DMS153 treated with DMSO at 0.1 percent for 48 hours (cell line): ENCODE results near the gene NUP62.
"Not testable (repeated sequence)": the region's sequence is repeated elsewhere in the genome, so short reads cannot be mapped to it uniquely, and the experiment has no call there.

Experiments used
- DNase-seq: peaks from one replicate; lab custom pipeline; 2025; ENCODE audit not compliant: unreplicated experiment; lab: John Stamatoyannopoulos, UW

NUP62 gene

DNA sequence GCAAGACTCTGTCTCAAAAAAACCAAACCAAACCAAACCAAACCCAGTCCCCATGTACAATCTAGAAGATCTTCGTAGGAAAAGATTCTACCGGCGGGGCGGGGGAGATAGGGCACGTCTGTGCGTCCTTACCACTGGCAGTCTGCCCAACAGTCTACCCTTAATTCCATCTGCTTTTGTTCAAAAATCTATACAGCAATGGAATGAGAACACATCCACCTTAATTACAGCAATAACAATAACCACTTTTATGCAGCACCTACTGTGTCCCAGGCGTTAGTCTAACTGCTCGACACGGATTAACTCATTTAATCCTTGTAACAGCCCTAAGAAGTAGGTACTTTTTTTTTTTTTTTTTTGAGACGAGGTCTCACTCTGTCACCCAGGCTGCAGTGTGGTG is 2.8 kb downstream of the NUP62 start:
- no peak for DNase-seq

DNA sequence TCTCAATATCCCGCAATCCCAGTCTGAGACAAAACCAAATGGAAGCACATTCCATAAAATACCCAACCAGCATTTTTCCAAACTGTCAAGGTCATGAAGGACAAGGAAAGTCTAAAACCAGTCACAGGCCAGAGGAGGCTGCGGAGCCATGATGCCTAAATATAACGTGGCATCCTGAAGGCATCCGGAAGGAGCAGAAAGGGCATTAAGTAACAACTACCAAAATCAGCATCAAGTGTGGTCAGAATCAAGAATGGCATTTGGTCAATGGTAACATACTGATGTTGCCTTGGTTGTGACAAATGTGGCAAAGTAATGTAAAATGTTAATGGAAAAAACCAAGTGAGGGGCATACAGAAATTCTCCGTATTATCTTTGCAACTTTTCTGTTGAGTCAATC is 3.8 kb downstream of the NUP62 start:
- DNase-seq, result no peak

DNA sequence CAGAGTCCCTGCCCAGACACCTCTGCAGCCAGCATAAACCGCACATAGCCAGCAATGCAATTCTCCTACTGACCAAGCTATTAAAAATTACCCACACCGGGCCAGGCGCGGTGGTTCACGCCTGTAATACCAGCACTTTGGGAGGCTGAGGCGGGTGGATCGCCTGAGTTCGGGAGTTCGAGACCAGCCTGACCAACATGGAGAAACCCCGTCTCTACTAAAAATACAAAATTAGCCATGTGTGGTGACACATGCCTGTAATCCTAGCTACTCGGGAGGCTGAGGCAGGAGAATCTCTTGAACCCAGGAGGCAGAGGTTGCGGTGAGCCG is 4.5 kb downstream of the NUP62 start:
- not testable (repeated sequence) for DNase-seq

DNA sequence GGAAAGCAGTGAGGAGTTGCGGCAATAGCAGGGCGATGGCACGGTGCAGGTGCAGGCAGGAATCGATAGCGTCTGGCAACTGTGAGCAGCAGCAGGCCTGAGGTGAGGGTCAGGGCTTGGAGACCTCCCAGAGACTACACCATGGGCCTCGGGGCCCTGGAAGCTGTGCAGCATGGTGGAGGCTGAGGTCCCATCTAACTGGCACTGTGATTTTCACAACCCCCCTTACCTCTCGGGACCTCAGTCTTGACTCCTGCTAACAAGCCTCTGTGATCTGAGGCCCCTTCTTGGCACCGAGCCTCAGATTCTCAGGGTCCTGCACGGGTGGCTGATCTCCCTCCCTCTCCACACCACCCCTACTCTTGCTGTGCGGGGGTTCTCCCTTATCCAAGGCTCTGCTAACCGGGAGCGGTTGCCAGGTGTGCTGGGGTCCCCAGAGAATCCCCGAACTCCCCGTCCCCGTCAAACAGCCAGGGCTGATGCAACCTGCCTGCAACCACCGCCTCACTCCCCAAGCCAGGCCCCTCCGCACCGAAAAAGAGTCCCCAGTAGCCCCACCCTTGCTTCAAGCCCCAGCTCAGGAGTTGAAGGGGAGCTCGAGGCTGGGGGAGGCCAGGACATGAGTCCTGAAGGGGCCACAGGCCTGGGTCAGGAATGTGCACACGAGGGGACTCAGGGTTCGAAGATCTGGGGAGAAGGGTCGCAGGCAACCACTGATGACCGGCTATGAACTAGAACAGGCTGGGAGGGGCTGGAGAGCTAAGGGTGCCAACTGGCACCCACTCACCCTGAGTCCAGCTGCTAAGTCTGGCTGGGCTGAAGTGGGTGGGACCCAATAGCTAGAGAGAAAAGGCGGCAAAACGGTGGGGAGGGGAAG is 5.1 kb downstream of the NUP62 start:
- DNase-seq, result no peak

DNA sequence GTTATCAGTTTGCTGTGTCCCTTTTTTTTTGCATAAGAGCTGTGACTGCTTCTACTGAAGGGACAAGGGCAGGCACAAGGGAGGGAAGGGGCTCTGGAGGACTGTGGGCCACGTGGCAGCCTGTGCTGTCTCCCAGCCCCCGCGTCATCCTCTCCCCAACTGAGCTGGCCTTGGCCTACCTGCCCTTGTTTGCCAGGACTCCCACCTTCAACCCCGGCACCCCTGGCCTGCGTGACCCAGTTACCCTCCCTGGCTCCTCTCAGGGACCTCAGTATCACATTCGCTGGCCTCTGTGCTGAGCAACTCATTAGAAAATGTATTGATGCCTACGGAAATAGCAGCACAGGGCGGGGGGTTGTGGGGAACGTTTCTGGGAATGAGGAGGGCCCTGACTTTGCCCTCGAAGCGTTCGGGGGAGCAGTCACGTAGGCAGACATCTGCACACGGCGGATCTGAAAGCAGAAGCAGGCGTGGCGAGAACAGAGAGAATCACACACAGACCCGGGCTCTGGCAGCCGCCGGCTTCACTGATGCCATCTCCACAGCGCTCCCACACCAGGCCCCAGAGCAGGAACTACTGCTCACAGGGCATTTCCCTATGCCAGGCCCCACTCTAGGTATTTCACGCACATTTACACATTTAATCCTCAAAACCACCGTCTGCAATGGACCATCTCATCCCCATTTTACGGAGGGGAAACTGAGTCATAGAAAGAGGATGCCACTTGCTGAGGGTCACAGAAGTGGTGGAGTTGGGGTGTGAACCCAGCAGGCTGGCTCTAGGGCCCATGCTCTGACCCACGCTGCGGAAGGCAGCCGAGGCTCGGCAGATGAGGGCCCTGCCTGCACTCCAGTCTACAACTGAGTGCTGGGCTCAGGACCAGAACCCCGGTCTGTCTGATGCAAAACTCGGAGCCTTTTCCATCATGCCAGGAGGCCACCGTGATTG is 6.0 kb downstream of the NUP62 start:
- DNase-seq, result no peak

DNA sequence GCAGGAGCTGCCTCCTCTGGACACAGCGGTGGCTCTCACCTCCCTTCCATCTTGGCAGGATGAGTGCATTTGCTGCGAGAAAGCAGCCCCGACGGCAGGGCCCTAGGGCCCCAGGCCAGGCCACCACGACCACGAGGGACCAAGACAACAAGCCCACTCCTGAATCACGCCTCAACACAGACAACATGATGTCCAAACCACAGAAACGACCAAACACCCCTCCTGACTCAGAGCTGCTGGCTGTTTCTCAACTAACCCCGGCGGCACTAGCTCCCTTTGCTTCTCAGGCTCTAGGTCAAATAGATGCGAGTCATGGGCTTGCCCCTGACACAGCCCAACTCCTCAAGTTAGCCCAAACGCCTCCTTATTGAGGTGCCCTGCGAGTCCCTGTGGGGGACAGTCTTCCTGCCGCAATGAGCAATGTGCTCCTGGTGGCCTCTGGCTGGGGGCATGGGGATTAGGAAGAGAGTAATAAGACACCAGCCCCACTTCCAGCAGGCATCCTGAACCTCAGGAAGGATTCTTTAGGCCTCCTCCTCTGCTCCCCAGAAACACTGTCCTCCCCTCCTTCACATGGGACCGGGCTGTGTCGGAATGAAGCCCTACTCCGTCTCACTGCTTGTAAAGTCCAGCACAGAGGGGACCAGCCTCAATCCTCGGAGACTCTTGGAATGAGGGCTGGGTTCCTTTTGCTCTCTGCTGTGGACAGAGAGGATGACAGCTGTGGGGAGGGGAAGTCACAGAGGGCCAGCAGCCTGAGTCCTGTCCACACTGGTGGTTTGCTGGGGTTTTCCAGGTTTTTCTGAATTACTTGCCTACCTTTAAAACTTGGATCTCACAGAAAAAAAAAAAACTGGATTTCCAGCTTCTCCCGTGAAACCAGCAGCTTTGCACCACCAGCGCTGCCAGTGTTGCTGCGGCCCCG is 7.2 kb downstream of the NUP62 start:
- DNase-seq, result no peak

DNA sequence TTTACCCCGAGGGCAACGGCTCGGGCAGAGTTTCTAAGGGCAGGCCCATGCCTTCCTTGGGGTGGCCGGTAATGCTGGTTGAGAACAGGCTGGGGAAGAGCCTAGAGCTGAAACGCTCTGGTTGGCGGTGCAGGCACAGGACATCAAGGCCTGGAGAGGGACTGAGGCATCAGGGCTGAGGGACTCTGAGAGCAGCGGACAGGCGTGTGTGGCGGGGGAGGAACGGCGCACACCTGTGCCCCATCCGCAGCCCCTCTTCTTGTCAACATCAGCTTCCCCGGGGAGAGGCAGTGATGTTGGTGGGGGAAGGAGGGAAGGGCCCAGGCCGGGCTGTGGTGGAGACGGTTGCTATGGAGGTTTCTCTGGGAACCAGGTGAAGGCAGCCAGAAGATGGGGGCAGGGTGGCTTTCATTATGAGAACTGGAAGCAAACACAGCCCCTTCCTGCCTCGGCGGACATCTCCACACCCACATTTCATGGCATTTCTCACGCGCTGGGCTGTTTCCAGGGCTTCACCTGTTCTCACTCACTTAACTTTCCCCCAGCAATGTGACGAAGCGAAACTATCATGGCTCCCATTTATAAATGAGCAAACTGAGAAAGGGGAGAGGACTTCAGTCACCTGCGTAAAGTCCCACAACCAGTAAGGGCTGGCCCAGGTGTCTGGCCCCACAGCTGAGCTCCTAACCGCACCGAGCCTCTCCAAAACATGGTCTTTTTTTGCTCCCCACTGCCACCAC is 8.5 kb downstream of the NUP62 start:
- no peak for DNase-seq

DNA sequence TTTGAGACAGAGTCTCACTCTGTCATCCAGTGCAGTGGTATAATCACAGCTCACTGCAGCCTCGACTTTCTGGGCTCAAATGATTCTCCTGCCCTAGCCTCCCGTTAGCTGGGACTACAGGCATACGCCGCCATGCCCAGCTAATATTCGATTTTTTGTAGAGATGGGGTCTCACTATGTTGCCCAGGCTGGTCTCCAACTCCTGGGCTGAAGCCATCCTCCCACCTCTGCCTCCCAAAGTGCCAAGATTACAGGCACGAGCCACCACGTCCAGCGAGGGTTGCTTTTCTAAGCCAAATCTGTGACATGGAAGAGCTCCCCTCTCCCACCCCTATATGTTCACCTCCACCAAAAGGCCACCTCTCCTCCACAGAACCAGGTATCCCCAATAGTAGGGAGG is 11.2 kb downstream of the NUP62 start:
- no peak for DNase-seq

DNA sequence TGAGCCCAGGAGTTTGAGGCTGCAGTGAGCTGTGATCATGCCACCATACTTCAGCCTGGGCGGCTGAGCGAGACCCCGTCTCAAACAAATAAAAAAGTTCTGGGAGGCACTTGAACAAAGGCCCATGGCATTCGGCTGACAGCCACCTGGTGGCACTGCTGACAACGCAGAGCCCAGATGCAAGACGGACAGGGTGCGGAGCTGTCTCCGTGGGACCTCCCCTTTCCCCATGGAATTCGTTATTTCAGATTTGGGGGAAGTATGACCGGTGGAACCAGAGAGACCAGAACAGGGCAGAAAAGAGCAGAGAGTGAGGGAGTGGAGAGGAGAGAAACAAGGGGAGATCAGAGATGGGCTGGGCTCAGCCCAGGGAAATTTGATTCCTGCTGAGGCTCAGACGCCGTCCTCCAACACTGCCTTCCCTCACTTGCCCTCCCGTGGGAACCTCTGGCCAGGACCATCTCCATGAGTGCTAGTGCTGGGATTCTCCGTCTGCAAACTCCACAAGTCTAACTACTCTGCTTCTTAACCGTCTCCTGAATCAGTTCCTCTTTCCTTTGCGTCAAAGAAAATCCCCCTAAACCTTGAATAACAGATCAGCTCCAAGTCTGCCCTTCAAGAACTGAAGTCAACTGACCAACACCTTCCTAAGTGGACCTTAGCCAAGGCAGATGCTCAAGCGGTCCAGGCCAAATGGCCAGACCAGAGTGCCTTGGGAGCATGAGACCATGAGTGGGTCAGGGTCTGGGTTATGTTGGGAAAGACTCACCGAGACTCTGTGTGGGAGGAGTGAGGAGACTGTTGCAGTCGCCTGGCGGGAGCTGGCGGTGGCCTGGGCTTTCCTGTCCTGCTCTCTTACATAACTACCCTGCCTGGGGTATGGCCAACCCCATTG is 12.2 kb downstream of the NUP62 start:
- no peak for DNase-seq

DNA sequence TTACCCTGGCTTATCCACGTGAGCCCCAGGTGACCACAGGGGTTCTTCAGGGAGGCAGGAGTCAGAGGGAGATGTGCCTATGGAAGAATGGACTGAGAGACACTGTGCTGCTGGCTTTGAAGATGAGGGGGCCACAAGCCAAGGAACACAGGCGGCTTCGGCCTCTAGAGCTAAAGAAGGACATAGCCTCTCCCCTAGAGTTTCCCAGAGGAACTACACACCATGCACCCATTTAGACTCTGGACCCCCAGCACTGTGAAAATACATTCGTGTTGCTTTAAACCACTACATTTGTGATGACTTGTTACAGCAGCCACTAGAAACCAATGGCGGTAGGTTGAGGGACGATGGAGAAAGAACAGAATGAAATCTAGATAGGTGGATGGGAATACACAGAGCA is 14.0 kb downstream of the NUP62 start:
- DNase-seq, result no peak

DNA sequence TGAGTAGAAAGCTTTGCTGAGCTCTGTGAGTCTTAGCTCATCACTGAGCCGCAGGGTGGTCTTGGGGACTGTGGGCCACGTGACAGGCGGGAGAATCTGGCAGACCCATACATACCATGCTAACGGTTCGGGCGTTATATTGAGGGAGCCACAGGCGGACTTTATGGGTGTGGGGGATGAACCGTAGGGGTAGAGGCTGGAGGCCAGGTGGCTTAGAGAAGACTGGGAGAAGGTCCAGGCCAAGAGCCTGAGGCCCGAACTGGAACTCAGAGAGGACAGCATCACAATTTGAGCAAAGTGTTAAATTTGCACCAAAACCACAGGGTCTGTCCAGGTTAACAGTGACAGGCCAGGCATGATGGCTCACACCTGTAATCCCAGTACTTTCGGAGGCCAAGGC is 15.6 kb downstream of the NUP62 start:
- no peak for DNase-seq

DNA sequence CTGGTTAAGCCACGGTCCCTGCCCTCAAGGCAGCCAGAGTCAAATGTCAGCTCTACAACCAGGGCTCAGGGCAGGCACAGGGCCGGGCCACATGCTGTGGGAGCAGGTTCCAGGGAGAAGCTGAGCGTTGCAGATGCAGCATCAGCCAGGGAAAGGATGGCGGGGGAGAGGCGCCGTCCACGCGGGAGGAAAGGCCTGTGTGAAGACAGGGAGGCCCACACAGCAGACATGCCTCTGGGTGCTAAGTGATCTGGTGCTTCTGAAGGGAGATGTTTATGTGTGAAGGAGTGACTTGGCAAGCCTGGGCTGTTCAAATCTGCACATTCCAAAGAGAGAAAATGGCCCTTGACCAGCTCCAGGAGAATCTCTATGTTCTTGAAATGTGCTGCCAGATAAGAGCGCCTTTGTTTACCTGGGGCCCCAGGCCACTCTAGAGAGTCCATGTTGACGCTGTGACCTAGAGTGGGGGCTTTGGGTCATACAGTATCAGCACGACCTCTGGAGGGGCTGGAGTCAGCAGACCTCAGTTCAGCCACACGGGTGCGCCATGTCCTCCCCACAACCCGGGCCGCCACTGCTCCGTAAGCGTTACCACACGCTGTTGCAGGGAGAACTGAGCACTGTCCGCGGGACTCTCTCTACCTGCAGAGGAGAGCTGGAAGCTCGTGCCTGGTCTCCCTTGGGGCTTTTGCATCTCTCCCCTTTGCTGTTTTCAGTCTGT is 16.2 kb downstream of the NUP62 start:
- no peak for DNase-seq

DNA sequence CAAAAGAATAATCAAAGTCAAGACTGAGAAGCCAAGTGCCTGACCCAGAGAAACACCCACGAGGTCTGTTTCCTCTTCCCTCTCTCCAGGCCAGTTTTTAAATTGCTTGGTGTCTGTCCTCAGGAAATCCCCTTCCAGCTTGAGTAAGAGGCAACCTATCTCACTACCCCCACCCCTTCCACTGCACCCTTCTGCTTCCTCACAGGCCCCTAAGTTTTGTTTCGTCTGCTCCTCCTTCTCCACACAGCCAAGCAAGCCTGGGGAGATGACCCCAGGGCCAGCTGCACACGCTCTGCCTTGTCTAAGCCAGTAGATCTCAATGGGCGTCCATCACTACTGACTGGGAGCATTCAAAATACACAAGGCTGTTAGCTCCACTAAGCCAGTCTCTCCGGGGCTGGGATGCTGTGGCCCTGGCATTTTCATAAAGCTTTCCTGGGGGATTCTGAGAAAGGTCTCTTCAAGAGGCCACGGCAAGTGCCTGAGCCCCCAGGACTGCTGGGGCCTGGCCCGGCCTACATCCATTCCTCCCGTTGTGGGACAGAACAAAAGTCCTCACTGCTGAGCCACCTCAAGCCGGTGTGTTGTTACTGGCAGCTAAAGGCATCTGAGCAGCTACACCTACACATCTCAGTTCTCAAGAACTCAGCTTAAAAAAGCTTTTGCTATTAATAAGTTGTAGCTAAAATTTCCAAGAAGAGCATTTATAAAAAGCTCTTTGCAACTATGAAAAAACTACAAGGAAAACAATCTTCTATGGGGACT is 17.7 kb downstream of the NUP62 start:
- DNase-seq, result no peak

DNA sequence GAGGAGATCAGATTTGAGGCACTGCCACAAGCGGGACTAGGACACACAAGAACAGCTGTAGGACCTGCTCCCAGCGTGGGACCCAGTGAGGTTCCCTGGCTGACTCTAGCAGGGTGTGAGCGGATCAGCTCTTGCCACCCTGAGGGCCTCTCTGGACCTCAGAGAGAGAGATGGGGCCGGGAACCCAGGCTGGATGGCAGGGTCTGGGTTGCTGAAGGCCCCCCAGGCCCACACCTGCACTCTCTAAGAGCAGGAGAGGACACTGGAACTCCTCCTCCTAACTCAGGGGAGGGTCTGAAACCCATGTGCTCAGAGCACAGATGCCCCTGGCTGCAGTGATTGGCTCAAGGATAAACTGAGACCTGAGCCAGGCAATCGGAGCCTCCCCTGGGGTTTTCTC is 19.1 kb downstream of the NUP62 start:
- DNase-seq, result no peak

DNA sequence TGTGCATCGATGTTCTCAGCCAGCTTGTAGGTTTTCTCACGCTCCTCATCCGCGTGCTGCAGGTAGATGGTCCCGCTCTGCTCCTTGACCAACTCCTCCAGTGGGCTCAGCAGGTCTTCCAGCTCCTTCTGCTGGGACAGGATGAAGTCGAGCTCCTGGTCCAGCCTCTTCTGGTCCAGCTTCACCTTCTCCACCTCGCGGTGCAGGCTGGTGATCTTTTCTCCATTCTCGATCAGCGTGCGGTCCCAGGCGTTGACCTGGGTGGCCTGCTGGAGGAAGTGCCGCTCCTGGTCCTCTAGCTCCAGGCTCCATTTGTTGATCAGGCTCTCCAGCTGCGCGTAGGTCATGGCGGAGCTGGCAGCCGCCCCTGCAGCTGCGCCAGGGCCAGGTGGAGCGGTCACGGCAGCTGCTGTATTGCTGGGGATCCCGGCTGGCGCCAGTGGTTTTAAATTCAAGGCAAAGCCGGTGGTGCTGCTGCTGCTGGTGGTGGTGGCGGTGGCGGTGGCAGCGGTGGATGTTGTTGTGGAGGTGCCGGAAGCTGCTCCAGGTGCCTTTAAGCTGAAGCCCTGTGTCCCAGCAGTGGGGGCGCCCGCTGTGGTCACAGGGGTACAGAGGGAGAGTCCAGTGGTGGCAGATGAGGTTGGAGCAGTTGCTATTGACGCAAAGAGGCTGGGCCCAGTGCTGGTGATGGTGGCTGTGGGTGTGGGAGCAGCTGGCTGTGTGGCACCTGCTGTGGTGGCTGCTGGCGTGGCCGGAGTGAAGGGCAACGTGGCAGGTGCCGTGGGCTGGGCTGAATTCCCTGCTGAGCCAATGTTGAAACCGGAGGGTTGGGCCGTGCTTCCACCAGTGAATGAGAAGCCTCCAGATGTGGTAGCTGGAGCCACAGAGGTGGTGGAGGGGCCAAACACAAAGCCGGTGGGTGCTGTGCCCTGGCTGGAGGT is 20.6 kb downstream of the NUP62 start:
- DNase-seq, result no peak

DNA sequence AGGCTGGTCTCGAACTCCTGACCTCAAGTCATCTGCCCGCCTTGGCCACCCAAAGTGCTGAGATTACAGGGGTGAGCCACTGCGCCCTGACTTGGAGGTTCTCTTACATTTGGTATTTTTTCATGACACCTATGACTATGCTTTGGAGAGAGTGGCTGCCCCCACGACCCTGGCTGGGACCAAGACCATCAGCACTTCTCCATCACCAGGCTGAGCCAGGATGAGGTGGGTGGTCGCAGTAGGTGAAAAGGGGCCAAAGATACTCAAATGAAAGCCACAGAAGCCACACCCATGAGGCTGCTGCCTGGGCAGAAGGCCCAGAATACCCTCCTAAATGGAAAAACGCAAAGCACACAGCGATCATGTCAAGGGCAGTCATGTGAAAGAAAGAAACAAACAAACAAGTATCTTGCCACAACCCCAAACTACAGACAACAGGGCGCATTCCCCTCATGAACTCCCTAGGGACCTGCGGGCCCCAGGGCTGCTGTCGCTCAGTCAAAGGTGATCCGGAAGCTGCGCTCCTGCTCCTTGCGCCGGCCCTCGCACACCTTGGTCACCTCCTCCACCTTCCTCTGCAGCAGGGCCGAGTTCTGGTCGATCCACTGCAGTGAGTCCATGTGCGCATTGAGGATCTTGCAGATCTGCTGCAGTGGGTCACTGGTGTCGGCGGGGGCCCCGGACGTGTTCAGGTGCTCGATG is 21.4 kb downstream of the NUP62 start:
- no peak for DNase-seq
